Activated CD4-positive, CD25-positive, alpha-beta regulatory T cell treated with anti-CD3 and anti-CD28 coated beads, Interleukin-2, amount 50 U/mL, for 16 hours (primary cell): Measurements from ENCODE around the gene RPS6KL1.
A peak's percentile ranks its signal among the peaks of the same experiment; 100 is the strongest.

Experiments used
- DNase-seq: peaks from one replicate; pipeline ENCODE4 v3.0.0-alpha.2; 2020; ENCODE audit warnings: low read depth, low spot score

Gene RPS6KL1

GRCh38 chr14:74952697-74953484, 29.8 kb upstream of the RPS6KL1 start:
- no peak for DNase-seq

GRCh38 chr14:74952180-74952665, 29.2 kb upstream of the RPS6KL1 start:
- no peak for DNase-seq

- no peak for DNase-seq
Measured at GRCh38 chr14:74951443-74952179, 28.6 kb upstream of the RPS6KL1 start.

- no peak for DNase-seq
Measured at GRCh38 chr14:74950795-74951442, 27.9 kb upstream of the RPS6KL1 start.

GRCh38 chr14:74949859-74950573, 27.0 kb upstream of the RPS6KL1 start:
- DNase-seq: no peak

- DNase-seq: no peak
Measured at GRCh38 chr14:74949191-74949601, 26.1 kb upstream of the RPS6KL1 start.

- no peak for DNase-seq
Measured at GRCh38 chr14:74948228-74949175, 25.4 kb upstream of the RPS6KL1 start.

GRCh38 chr14:74947353-74948227, 24.5 kb upstream of the RPS6KL1 start:
- no peak for DNase-seq

- no peak for DNase-seq
Measured at GRCh38 chr14:74946659-74947281, 23.7 kb upstream of the RPS6KL1 start.

GRCh38 chr14:74945852-74946658, 23.0 kb upstream of the RPS6KL1 start:
- DNase-seq: peak; percentile 50

- no peak for DNase-seq
Measured at GRCh38 chr14:74945261-74945851, 22.3 kb upstream of the RPS6KL1 start.

- no peak for DNase-seq
Measured at GRCh38 chr14:74942608-74943007, 19.5 kb upstream of the RPS6KL1 start.

- no peak for DNase-seq
Measured at GRCh38 chr14:74942181-74942580, 19.1 kb upstream of the RPS6KL1 start.

- DNase-seq: peak; percentile 34
Measured at GRCh38 chr14:74941676-74942097, 18.6 kb upstream of the RPS6KL1 start.

GRCh38 chr14:74940956-74941565, 18.0 kb upstream of the RPS6KL1 start:
- DNase-seq: no peak

- DNase-seq: no peak
Measured at GRCh38 chr14:74938531-74939495, 15.8 kb upstream of the RPS6KL1 start.
